K562 (cell line): ENCODE results near the gene CELSR3. TPM values are rescaled to one million over a fixed set of nuclear protein-coding genes. Genes with fewer than 3 reads are reported as not detected.

Source experiments
- ATAC-seq: fragments of 200-7000 bp; cut with Tn5 transposase; 3 replicates; pipeline ENCODE4 v1.9.1; 2020; ENCODE audit warnings: moderate library complexity
- BruUV-seq: library from RNA; stranded (reverse); fragments of 400-500 nt; replicated peaks from 2 replicates; lab custom pipeline; 2021; lab: Mats Ljungman, UMichigan
- CTCF ChIA-PET: fragments of 300-600 bp; formaldehyde crosslinking; extraction: SDS; loops from one replicate; lab custom pipeline; 2021; ENCODE audit warnings: low intra/inter-chr PET ratio; lab: Yijun Ruan, JAX
- POLR2A ChIA-PET: fragments of 300-600, 350-650 bp; sonication (Branson Sonifier 250); formaldehyde crosslinking; extraction: SDS; loops from one replicate; lab custom pipeline; 2021; ENCODE audit warnings: antibody characterized with exemption, inconsistent platforms; lab: Yijun Ruan, JAX
- DNase-seq, 4 experiments: peaks; one replicate each; pipeline versions ENCODE4 v3.0.0 to v3.0.0-alpha.2; 2011 to 2018; ENCODE audit warnings: low spot score in 3 of 4, mixed read lengths in 3 of 4; ENCODE audit errors: extremely low read depth in 1 of 4
- FAIRE-seq: peaks from 2 replicates; lab custom pipeline; 2011; peaks lifted over from hg19 to GRCh38; lab: Jason Lieb, UNC
- H2AFZ ChIP-seq: 2 replicates; pipeline ENCODE4 v1.6.0; 2011; ENCODE audit warnings: low read depth, low read length, control low read depth, inconsistent platforms
- H3K27ac ChIP-seq: fragments of 200-600 bp; 3 replicates; pipeline ENCODE4 v1.8.0; 2011; ENCODE audit warnings: low read depth, mild to moderate bottlenecking, control low read depth, inconsistent platforms, low read length, moderate library complexity, mixed read lengths; ENCODE audit errors: extremely low read depth
- H3K27me3 ChIP-seq, 2 experiments: fragments of 300-600 bp in 1 of 2; 2 replicates in 1 of 2; 3 replicates in 1 of 2; pipeline versions ENCODE4 v1.6.0 to v1.8.0; 2011; ENCODE audit warnings: inconsistent platforms in 2 of 2, low read length in 2 of 2, mild to moderate bottlenecking in 1 of 2, mixed read lengths in 1 of 2, moderate library complexity in 1 of 2; ENCODE audit not compliant: control insufficient read depth in 2 of 2, insufficient read depth in 2 of 2
- H3K36me3 ChIP-seq: fragments of 300-600 bp; 3 replicates; pipeline ENCODE4 v1.8.0; 2011; ENCODE audit warnings: mild to moderate bottlenecking, low read length, inconsistent platforms; ENCODE audit not compliant: control insufficient read depth, insufficient read depth
- H3K4me1 ChIP-seq, 2 experiments: fragments of 200-600 bp in 1 of 2; replicated peaks in 1 of 2; 2 replicates in 1 of 2; 3 replicates in 1 of 2; pipeline versions ENCODE4 v1.5.1 to v1.8.0; 2011; ENCODE audit warnings: inconsistent platforms in 2 of 2, low read length in 2 of 2, mild to moderate bottlenecking in 1 of 2, mixed read lengths in 1 of 2, moderate library complexity in 1 of 2; ENCODE audit not compliant: control insufficient read depth in 2 of 2, insufficient read depth in 2 of 2
- H3K4me2 ChIP-seq: 2 replicates; pipeline ENCODE4 v1.6.1; 2011; ENCODE audit warnings: low read length, control low read depth, inconsistent platforms, mixed read lengths; ENCODE audit not compliant: insufficient read depth
- H3K4me3 ChIP-seq: fragments of 200-600 bp; sonication (generic), shearing (Covaris generic); 2 replicates; pipeline ENCODE4 v1.5.1; 2016; ENCODE audit warnings: control low read depth, inconsistent platforms
- H3K79me2 ChIP-seq: fragments of 200-600 bp; 3 replicates; pipeline ENCODE4 v1.8.0; 2011; ENCODE audit warnings: low read length, inconsistent platforms; ENCODE audit not compliant: control insufficient read depth, insufficient read depth
- H3K9ac ChIP-seq, 2 experiments: 2 replicates each; pipeline versions ENCODE4 v1.6.0 to v1.6.1; 2011; ENCODE audit warnings: low read depth in 2 of 2, low read length in 2 of 2, control low read depth in 1 of 2, inconsistent platforms in 1 of 2, mild to moderate bottlenecking in 1 of 2, mixed read lengths in 1 of 2; ENCODE audit not compliant: insufficient read depth in 1 of 2
- H3K9me1 ChIP-seq: one replicate; pipeline ENCODE4 v1.6.0; 2011; ENCODE audit warnings: inconsistent platforms, mild to moderate bottlenecking, low read length, moderate library complexity; ENCODE audit not compliant: control insufficient read depth, insufficient read depth
- H3K9me3 ChIP-seq: replicated peaks from 2 replicates; pipeline ENCODE4 v1.5.1; 2011; ENCODE audit warnings: low read depth, low read length, inconsistent platforms; ENCODE audit not compliant: control insufficient read depth, insufficient read depth
- H4K20me1 ChIP-seq: replicated peaks from 2 replicates; pipeline ENCODE4 v1.6.1; 2011; ENCODE audit warnings: low read length, inconsistent platforms, mixed read lengths; ENCODE audit not compliant: control insufficient read depth, insufficient read depth
- BCL6 ChIP-seq: fragments of 250-450 bp; sonication (Bioruptor Pico); IDR thresholded peaks from 2 replicates; pipeline ENCODE4 v1.4.0; 2020
- CXXC5 ChIP-seq: fragments of 250-450 bp; sonication (Bioruptor Pico); IDR thresholded peaks from 2 replicates; pipeline ENCODE4 v1.8.0; 2022; ENCODE audit warnings: inconsistent platforms, mild to moderate bottlenecking, moderate library complexity
- HIVEP1 ChIP-seq: fragments of 250-450 bp; sonication (Bioruptor Pico); IDR thresholded peaks from 2 replicates; pipeline ENCODE4 v1.4.0; 2020; ENCODE audit warnings: mild to moderate bottlenecking
- MYC ChIP-seq, 2 experiments: fragments of 250-450 bp in 1 of 2; sonication (Bioruptor Pico) in 1 of 2; IDR thresholded peaks; 2 replicates each; pipeline versions ENCODE4 v1.5.1 to v1.6.1; 2012 to 2021; ENCODE audit warnings: low read depth in 2 of 2, borderline replicate concordance in 1 of 2, improper control_type of control experiment in 1 of 2, low read length in 1 of 2, mild to moderate bottlenecking in 1 of 2, moderate library complexity in 1 of 2
- NUFIP1 ChIP-seq: fragments of 450-650 bp; IDR thresholded peaks from 2 replicates; pipeline ENCODE4 v1.6.1; 2018; ENCODE audit not compliant: partially characterized antibody
- POLR2H ChIP-seq: IDR thresholded peaks from 2 replicates; pipeline ENCODE4 v1.6.1; 2016; ENCODE audit warnings: missing genetic modification characterization, low read depth, mild to moderate bottlenecking, control low read depth, missing compliant biosample characterization, moderate library complexity
- SMARCE1 ChIP-seq: fragments of 450-650 bp; IDR thresholded peaks from 2 replicates; pipeline ENCODE4 v1.7.1; 2016; ENCODE audit warnings: mild to moderate bottlenecking
- STAG1 ChIP-seq: sonication (generic); formaldehyde crosslinking; IDR thresholded peaks from 2 replicates; pipeline ENCODE4 v1.5.0; 2020; ENCODE audit warnings: missing genetic modification reagents, borderline replicate concordance
- TCF7 ChIP-seq: sonication (generic); IDR thresholded peaks from 2 replicates; pipeline ENCODE4 v1.6.1; 2016; ENCODE audit warnings: antibody characterized with exemption, borderline replicate concordance
- TOE1 ChIP-seq, 2 experiments: fragments of 450-650 bp in 1 of 2; sonication (generic) in 1 of 2; formaldehyde crosslinking in 1 of 2; IDR thresholded peaks; 2 replicates each; pipeline versions ENCODE4 v1.7.1 to v1.8.0; 2016 to 2022; ENCODE audit warnings: borderline replicate concordance in 2 of 2, mild to moderate bottlenecking in 2 of 2, antibody characterized with exemption in 1 of 2, inconsistent platforms in 1 of 2, low read depth in 1 of 2, missing genetic modification reagents in 1 of 2, moderate library complexity in 1 of 2
- TRIM28 ChIP-seq: fragments of 450-650 bp; IDR thresholded peaks from 2 replicates; pipeline ENCODE4 v1.6.1; 2017
- ZC3H11A ChIP-seq: IDR thresholded peaks from 2 replicates; pipeline ENCODE4 v1.6.1; 2012; ENCODE audit warnings: low read depth, low read length, improper control_type of control experiment
- ZFP36 ChIP-seq: fragments of 150-350 bp; IDR thresholded peaks from 2 replicates; pipeline ENCODE4 v1.6.1; 2018; ENCODE audit warnings: low read length, low read depth; ENCODE audit not compliant: partially characterized antibody
- ZNF444 ChIP-seq: fragments of 250-450 bp; sonication (Bioruptor Pico); IDR thresholded peaks from 2 replicates; pipeline ENCODE4 v1.4.0; 2020; ENCODE audit warnings: mild to moderate bottlenecking, moderate library complexity
- ZNF77 ChIP-seq: fragments of 250-450 bp; sonication (Bioruptor Pico); IDR thresholded peaks from 2 replicates; pipeline ENCODE4 v1.5.0; 2020
- WGBS: fragments of 100-300 bp; shearing (Covaris generic); methylation state at CpG from one replicate; pipeline ENCODE4 v1.1.6; 2016; ENCODE audit warnings: low coverage, mixed read lengths; ENCODE audit not compliant: insufficient coverage; ENCODE audit errors: missing lambda C conversion rate; 5-methylcytosine and 5-hydroxymethylcytosine counted together
- in situ Hi-C: fragments of 300-500 bp; cut with MboI; formaldehyde crosslinking; loops from 4 replicates; pipeline ENCODE4 v1.15.0; 2018; ENCODE audit warnings: inconsistent platforms, mixed read lengths
- intact Hi-C: fragments of 100-400 bp; cut with micrococcal nuclease; formaldehyde crosslinking; loops from 2 replicates; pipeline ENCODE4 v1.14.2; 2022
- polyA plus RNA-seq, 8 experiments: library from polyadenylated mRNA; depleted of rRNA in 4 of 8; stranded (reverse) in 5 of 8; unstranded in 3 of 8; fragments of >200 nt; fragmentation: Nextera tagmentation in 2 of 8; fragmentation: Illumina TruSeq in 1 of 8; extraction: Ambion mirVana in 2 of 8; extraction: Trizol in 1 of 8; gene quantifications; 2 replicates each; pipeline versions ENCODE4 v1.2.1 to v1.2.3, GENCODE V29; 2011 to 2014; ENCODE audit warnings: inconsistent platforms in 1 of 8, missing spikeins in 1 of 8
- total RNA-seq, 7 experiments: library from RNA; depleted of rRNA in 6 of 7; stranded (reverse); fragments of >200 nt in 6 of 7; fragmentation: Illumina TruSeq in 2 of 7; extraction: Trizol in 2 of 7; gene quantifications; 2 replicates each; pipeline versions ENCODE4 v1.2.1 to v1.2.3, GENCODE V29; 2011 to 2021; ENCODE audit warnings: low replicate concordance in 1 of 7
- TF ChIP-seq, protein P1 (sequence below): fragments of 450-650 bp; formaldehyde crosslinking; IDR thresholded peaks from 2 replicates; pipeline ENCODE4 v1.4.0; 2020; ENCODE audit warnings: mild to moderate bottlenecking, moderate library complexity
- TF ChIP-seq, protein P2 (sequence below): fragments of 450-650 bp; IDR thresholded peaks from 2 replicates; pipeline ENCODE4 v1.6.1; 2016; ENCODE audit warnings: borderline replicate concordance
- TF ChIP-seq, protein P3 (sequence below): sonication (generic); formaldehyde crosslinking; IDR thresholded peaks from 2 replicates; pipeline ENCODE4 v1.8.0; 2022; ENCODE audit warnings: mild to moderate bottlenecking, missing genetic modification reagents

The CELSR3 gene
- total and polyA plus RNA-seq, 9 of the 15 experiments (the other 6 are each of a cell fraction or from before 2014, with no cell fraction given) = 0.10 to 2.7 (median 0.76) TPM

DNA sequence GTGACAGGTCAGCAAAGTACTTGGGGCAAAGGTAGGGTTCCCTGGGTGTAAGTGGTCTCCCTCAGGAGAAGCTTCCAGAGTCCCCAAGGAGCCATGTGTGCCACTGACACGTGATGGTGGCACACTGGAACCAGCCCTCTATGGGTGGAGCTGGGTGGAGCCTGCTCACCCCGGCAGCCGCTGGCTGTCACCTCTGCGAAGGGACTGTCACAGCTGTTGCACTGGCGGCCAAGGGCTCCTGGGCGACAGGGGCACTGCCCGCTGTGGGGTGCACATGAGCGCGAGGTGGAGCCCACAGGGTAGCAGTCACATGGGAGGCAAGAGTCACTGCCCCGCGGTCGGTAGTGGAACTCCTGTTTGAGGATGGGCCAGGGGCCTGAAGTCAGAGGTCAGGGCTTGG lies 12.0 kb downstream of the CELSR3 start (continued):
- TF ChIP-seq MYC (IDR thresholded peaks at IDR 0.05; ENCODE audit: low read depth, low read length) (no peak), MYC (CRISPR knock-in tag; IDR thresholded peaks at IDR 0.05; ENCODE audit: borderline replicate concordance, low read depth) (no peak), ZNF444 (CRISPR knock-in tag) (no peak)
- TF ChIP-seq, all 486 proteins: peak for 0

DNA sequence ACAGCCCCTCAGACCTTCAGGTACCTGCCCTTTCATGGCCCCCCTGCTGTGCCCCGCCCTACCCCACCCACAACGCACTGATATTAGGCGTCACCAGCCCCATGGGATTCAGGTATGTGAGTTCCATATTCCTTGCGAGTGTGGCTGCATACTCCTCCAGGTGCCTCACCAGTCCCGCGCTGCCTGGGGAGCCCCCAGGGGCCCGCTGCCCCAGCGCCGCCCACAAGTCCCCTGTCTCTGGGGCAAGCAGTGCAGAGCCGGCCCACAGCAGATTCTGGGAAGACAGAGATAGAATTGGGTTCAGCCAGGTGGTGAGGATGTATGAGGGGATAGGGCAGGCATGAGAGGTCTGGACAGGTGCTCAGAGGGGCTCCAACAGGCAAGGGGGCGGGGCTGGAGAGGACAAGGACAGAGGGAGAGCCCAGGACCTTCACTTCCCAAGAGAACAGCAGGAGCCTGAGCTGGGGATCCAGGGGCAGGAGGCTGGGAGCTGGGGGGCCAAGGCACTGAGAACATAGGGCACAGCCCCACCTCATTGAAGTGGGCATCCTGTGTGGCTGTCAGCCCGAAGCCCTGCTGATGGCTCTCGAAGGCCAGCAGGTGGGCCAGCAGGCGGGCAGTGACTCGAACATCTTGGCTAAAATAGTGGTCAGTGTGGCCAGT lies 14.4 kb downstream of the CELSR3 start:
- POLR2A ChIA-PET = interaction anchor here (1.0 to 1.5 kb wide), 2 partner anchors 10 to 14 kb away, joined by 3 to 4 read pairs; partner anchors contain the start of gene CELSR3
- DNase-seq (no peak), FAIRE-seq (no peak), ATAC-seq (no peak)
- no peaks in the 10 kb centered on the region for H3K9me1 ChIP-seq
- BruUV-seq = no TSS peak
- intact Hi-C loops = no loop called here
- peak overlapping the region in 1 of 2 experiments; percentile 64; a peak in 2 of 4 replicates for H3K9ac ChIP-seq
- H4K20me1 ChIP-seq = no peaks in the 10 kb centered on the region
- H3K27ac ChIP-seq = no peak overlapping the region
- in situ Hi-C loops = no loop called here
- H3K9me3 ChIP-seq = no peaks in the 10 kb centered on the region
- H3K27me3 ChIP-seq = no peaks in the 10 kb centered on the region
- H3K36me3 ChIP-seq = no peaks in the 10 kb centered on the region
- H2AFZ ChIP-seq = no peak overlapping the region
- H3K4me2 ChIP-seq = no peak overlapping the region
- WGBS = 61% methylated on average over 10 of the region's 15 CpGs
- no peaks in the 10 kb centered on the region for H3K79me2 ChIP-seq
- CTCF ChIA-PET = no interaction called here
- H3K4me1 ChIP-seq = peaks cover 0 to 25% of the 10 kb centered on the region in 2 experiments; a peak in 2 of 5 replicates
- H3K4me3 ChIP-seq = no peak overlapping the region
- TF ChIP-seq BCL6 (CRISPR knock-in tag) (no peak), STAG1 (CRISPR knock-in tag) (no peak), SMARCE1 (no peak), TRIM28 (no peak), NUFIP1 (no peak), HIVEP1 (CRISPR knock-in tag) (no peak), ZFP36 (no peak), ZC3H11A (no peak), ZNF77 (CRISPR knock-in tag) (no peak), CXXC5 (no peak), TCF7 (no peak), TOE1 (IDR thresholded peaks at IDR 0.05; ENCODE audit: borderline replicate concordance) (no peak), TOE1 (CRISPR knock-in tag; IDR thresholded peaks at IDR 0.05; ENCODE audit: borderline replicate concordance, low read depth) (no peak), POLR2H (no peak)
- TF ChIP-seq, protein P1, sequence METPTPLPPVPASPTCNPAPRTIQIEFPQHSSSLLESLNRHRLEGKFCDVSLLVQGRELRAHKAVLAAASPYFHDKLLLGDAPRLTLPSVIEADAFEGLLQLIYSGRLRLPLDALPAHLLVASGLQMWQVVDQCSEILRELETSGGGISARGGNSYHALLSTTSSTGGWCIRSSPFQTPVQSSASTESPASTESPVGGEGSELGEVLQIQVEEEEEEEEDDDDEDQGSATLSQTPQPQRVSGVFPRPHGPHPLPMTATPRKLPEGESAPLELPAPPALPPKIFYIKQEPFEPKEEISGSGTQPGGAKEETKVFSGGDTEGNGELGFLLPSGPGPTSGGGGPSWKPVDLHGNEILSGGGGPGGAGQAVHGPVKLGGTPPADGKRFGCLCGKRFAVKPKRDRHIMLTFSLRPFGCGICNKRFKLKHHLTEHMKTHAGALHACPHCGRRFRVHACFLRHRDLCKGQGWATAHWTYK (CRISPR knock-in tag) = no peak
- TF ChIP-seq, protein P2, sequence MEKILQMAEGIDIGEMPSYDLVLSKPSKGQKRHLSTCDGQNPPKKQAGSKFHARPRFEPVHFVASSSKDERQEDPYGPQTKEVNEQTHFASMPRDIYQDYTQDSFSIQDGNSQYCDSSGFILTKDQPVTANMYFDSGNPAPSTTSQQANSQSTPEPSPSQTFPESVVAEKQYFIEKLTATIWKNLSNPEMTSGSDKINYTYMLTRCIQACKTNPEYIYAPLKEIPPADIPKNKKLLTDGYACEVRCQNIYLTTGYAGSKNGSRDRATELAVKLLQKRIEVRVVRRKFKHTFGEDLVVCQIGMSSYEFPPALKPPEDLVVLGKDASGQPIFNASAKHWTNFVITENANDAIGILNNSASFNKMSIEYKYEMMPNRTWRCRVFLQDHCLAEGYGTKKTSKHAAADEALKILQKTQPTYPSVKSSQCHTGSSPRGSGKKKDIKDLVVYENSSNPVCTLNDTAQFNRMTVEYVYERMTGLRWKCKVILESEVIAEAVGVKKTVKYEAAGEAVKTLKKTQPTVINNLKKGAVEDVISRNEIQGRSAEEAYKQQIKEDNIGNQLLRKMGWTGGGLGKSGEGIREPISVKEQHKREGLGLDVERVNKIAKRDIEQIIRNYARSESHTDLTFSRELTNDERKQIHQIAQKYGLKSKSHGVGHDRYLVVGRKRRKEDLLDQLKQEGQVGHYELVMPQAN = no peak
- TF ChIP-seq, protein P3, sequence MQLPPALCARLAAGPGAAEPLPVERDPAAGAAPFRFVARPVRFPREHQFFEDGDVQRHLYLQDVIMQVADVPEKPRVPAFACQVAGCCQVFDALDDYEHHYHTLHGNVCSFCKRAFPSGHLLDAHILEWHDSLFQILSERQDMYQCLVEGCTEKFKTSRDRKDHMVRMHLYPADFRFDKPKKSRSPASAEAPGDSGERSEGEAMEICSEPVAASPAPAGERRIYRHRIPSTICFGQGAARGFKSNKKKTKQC = no peak
